K562 (cell line): ENCODE results near the gene CHD3. TPM values are rescaled to one million over a fixed set of nuclear protein-coding genes. Genes with fewer than 3 reads are reported as not detected.

Source experiments
- BHLHE40 ChIP-seq: IDR thresholded peaks from 2 replicates; pipeline ENCODE4 v1.6.1; 2011; ENCODE audit warnings: low read length, improper control_type of control experiment
- ILF3 ChIP-seq: fragments of 450-650 bp; IDR thresholded peaks from 2 replicates; pipeline ENCODE4 v1.6.1; 2018; ENCODE audit warnings: antibody characterized with exemption, mild to moderate bottlenecking, moderate library complexity, borderline replicate concordance
- MAZ ChIP-seq, 2 experiments: fragments of 450-650 bp in 1 of 2; sonication (generic) in 1 of 2; formaldehyde crosslinking; IDR thresholded peaks in 1 of 2; conservative IDR thresholded peaks in 1 of 2; 2 replicates each; pipeline versions ENCODE4 v1.4.0 to v1.5.0; 2020; ENCODE audit warnings: mild to moderate bottlenecking in 1 of 2, missing genetic modification reagents in 1 of 2
- POLR2A ChIP-seq: fragments of 450-650 bp; conservative IDR thresholded peaks from 2 replicates; pipeline ENCODE4 v1.6.1; 2016
- RAD51 ChIP-seq: fragments of 450-650 bp; IDR thresholded peaks from 2 replicates; pipeline ENCODE4 v1.7.1; 2016; ENCODE audit warnings: low read depth, mild to moderate bottlenecking, borderline replicate concordance
- ZNF232 ChIP-seq: sonication (generic); formaldehyde crosslinking; IDR thresholded peaks from 2 replicates; pipeline ENCODE4 v1.8.0; 2022; ENCODE audit warnings: mild to moderate bottlenecking, missing genetic modification reagents
- polyA plus RNA-seq, 8 experiments: library from polyadenylated mRNA; depleted of rRNA in 4 of 8; stranded (reverse) in 5 of 8; unstranded in 3 of 8; fragments of >200 nt; fragmentation: Nextera tagmentation in 2 of 8; fragmentation: Illumina TruSeq in 1 of 8; extraction: Ambion mirVana in 2 of 8; extraction: Trizol in 1 of 8; gene quantifications; 2 replicates each; pipeline versions ENCODE4 v1.2.1 to v1.2.3, GENCODE V29; 2011 to 2014; ENCODE audit warnings: inconsistent platforms in 1 of 8, missing spikeins in 1 of 8
- total RNA-seq, 7 experiments: library from RNA; depleted of rRNA in 6 of 7; stranded (reverse); fragments of >200 nt in 6 of 7; fragmentation: Illumina TruSeq in 2 of 7; extraction: Trizol in 2 of 7; gene quantifications; 2 replicates each; pipeline versions ENCODE4 v1.2.1 to v1.2.3, GENCODE V29; 2011 to 2021; ENCODE audit warnings: low replicate concordance in 1 of 7
- TF ChIP-seq, protein P1 (sequence below): sonication (generic); formaldehyde crosslinking; IDR thresholded peaks from 2 replicates; pipeline ENCODE4 v1.8.0; 2022; ENCODE audit warnings: mild to moderate bottlenecking, missing genetic modification reagents
- TF ChIP-seq, protein P2 (sequence below): fragments of 450-650 bp; IDR thresholded peaks from 2 replicates; pipeline ENCODE4 v1.6.1; 2016; ENCODE audit warnings: mild to moderate bottlenecking, moderate library complexity
- TF ChIP-seq, protein P3 (sequence below): sonication (generic); formaldehyde crosslinking; IDR thresholded peaks from 2 replicates; pipeline ENCODE4 v1.9.0; 2022; ENCODE audit warnings: mild to moderate bottlenecking, missing genetic modification reagents
- TF ChIP-seq, protein P4 (sequence below): fragments of 250-450 bp; sonication (Bioruptor Pico); IDR thresholded peaks from 2 replicates; pipeline ENCODE4 v1.5.0; 2020; ENCODE audit warnings: mild to moderate bottlenecking, borderline replicate concordance

CHD3 gene
- total and polyA plus RNA-seq, 9 of the 15 experiments (the other 6 are each of a cell fraction or from before 2014, with no cell fraction given) = 0.39 to 38.2 (median 21.2) TPM

DNA sequence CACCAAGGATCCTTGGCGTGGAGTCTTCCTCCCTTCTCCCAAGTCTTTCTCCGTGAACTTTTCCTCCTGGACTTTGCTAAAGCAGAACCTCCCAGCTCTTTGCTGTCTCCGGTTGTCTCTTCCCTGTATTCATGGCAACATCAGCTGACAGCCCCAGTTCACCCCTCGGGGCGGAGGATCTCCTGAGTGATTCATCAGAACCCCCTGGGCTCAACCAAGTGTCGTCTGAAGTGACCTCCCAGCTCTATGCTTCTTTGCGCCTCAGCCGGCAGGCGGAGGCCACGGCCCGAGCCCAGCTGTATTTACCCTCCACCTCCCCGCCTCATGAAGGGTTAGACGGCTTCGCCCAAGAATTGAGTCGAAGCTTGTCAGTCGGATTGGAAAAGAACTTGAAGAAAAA is 44.4 kb downstream of the CHD3 start (continued):
- TF ChIP-seq, protein P1, sequence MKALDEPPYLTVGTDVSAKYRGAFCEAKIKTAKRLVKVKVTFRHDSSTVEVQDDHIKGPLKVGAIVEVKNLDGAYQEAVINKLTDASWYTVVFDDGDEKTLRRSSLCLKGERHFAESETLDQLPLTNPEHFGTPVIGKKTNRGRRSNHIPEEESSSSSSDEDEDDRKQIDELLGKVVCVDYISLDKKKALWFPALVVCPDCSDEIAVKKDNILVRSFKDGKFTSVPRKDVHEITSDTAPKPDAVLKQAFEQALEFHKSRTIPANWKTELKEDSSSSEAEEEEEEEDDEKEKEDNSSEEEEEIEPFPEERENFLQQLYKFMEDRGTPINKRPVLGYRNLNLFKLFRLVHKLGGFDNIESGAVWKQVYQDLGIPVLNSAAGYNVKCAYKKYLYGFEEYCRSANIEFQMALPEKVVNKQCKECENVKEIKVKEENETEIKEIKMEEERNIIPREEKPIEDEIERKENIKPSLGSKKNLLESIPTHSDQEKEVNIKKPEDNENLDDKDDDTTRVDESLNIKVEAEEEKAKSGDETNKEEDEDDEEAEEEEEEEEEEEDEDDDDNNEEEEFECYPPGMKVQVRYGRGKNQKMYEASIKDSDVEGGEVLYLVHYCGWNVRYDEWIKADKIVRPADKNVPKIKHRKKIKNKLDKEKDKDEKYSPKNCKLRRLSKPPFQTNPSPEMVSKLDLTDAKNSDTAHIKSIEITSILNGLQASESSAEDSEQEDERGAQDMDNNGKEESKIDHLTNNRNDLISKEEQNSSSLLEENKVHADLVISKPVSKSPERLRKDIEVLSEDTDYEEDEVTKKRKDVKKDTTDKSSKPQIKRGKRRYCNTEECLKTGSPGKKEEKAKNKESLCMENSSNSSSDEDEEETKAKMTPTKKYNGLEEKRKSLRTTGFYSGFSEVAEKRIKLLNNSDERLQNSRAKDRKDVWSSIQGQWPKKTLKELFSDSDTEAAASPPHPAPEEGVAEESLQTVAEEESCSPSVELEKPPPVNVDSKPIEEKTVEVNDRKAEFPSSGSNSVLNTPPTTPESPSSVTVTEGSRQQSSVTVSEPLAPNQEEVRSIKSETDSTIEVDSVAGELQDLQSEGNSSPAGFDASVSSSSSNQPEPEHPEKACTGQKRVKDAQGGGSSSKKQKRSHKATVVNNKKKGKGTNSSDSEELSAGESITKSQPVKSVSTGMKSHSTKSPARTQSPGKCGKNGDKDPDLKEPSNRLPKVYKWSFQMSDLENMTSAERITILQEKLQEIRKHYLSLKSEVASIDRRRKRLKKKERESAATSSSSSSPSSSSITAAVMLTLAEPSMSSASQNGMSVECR (CRISPR knock-in tag) = no peak
- TF ChIP-seq, protein P2, sequence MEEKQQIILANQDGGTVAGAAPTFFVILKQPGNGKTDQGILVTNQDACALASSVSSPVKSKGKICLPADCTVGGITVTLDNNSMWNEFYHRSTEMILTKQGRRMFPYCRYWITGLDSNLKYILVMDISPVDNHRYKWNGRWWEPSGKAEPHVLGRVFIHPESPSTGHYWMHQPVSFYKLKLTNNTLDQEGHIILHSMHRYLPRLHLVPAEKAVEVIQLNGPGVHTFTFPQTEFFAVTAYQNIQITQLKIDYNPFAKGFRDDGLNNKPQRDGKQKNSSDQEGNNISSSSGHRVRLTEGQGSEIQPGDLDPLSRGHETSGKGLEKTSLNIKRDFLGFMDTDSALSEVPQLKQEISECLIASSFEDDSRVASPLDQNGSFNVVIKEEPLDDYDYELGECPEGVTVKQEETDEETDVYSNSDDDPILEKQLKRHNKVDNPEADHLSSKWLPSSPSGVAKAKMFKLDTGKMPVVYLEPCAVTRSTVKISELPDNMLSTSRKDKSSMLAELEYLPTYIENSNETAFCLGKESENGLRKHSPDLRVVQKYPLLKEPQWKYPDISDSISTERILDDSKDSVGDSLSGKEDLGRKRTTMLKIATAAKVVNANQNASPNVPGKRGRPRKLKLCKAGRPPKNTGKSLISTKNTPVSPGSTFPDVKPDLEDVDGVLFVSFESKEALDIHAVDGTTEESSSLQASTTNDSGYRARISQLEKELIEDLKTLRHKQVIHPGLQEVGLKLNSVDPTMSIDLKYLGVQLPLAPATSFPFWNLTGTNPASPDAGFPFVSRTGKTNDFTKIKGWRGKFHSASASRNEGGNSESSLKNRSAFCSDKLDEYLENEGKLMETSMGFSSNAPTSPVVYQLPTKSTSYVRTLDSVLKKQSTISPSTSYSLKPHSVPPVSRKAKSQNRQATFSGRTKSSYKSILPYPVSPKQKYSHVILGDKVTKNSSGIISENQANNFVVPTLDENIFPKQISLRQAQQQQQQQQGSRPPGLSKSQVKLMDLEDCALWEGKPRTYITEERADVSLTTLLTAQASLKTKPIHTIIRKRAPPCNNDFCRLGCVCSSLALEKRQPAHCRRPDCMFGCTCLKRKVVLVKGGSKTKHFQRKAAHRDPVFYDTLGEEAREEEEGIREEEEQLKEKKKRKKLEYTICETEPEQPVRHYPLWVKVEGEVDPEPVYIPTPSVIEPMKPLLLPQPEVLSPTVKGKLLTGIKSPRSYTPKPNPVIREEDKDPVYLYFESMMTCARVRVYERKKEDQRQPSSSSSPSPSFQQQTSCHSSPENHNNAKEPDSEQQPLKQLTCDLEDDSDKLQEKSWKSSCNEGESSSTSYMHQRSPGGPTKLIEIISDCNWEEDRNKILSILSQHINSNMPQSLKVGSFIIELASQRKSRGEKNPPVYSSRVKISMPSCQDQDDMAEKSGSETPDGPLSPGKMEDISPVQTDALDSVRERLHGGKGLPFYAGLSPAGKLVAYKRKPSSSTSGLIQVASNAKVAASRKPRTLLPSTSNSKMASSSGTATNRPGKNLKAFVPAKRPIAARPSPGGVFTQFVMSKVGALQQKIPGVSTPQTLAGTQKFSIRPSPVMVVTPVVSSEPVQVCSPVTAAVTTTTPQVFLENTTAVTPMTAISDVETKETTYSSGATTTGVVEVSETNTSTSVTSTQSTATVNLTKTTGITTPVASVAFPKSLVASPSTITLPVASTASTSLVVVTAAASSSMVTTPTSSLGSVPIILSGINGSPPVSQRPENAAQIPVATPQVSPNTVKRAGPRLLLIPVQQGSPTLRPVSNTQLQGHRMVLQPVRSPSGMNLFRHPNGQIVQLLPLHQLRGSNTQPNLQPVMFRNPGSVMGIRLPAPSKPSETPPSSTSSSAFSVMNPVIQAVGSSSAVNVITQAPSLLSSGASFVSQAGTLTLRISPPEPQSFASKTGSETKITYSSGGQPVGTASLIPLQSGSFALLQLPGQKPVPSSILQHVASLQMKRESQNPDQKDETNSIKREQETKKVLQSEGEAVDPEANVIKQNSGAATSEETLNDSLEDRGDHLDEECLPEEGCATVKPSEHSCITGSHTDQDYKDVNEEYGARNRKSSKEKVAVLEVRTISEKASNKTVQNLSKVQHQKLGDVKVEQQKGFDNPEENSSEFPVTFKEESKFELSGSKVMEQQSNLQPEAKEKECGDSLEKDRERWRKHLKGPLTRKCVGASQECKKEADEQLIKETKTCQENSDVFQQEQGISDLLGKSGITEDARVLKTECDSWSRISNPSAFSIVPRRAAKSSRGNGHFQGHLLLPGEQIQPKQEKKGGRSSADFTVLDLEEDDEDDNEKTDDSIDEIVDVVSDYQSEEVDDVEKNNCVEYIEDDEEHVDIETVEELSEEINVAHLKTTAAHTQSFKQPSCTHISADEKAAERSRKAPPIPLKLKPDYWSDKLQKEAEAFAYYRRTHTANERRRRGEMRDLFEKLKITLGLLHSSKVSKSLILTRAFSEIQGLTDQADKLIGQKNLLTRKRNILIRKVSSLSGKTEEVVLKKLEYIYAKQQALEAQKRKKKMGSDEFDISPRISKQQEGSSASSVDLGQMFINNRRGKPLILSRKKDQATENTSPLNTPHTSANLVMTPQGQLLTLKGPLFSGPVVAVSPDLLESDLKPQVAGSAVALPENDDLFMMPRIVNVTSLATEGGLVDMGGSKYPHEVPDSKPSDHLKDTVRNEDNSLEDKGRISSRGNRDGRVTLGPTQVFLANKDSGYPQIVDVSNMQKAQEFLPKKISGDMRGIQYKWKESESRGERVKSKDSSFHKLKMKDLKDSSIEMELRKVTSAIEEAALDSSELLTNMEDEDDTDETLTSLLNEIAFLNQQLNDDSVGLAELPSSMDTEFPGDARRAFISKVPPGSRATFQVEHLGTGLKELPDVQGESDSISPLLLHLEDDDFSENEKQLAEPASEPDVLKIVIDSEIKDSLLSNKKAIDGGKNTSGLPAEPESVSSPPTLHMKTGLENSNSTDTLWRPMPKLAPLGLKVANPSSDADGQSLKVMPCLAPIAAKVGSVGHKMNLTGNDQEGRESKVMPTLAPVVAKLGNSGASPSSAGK = peak; percentile 75
- TF ChIP-seq POLR2A = no peak
- no peak; a peak in 1 of 4 replicates for TF ChIP-seq MAZ (CRISPR knock-in tag; conservative IDR thresholded peaks at IDR 0.05 in 1 of 2, IDR thresholded peaks at IDR 0.05 in 1 of 2)
- no peak for TF ChIP-seq ZNF232
- TF ChIP-seq, protein P3, sequence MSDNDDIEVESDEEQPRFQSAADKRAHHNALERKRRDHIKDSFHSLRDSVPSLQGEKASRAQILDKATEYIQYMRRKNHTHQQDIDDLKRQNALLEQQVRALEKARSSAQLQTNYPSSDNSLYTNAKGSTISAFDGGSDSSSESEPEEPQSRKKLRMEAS = peak; percentile 46; the same call in 1 of the 2 replicates
- TF ChIP-seq ILF3 = no peak
- no peak for TF ChIP-seq RAD51
- TF ChIP-seq, protein P4, sequence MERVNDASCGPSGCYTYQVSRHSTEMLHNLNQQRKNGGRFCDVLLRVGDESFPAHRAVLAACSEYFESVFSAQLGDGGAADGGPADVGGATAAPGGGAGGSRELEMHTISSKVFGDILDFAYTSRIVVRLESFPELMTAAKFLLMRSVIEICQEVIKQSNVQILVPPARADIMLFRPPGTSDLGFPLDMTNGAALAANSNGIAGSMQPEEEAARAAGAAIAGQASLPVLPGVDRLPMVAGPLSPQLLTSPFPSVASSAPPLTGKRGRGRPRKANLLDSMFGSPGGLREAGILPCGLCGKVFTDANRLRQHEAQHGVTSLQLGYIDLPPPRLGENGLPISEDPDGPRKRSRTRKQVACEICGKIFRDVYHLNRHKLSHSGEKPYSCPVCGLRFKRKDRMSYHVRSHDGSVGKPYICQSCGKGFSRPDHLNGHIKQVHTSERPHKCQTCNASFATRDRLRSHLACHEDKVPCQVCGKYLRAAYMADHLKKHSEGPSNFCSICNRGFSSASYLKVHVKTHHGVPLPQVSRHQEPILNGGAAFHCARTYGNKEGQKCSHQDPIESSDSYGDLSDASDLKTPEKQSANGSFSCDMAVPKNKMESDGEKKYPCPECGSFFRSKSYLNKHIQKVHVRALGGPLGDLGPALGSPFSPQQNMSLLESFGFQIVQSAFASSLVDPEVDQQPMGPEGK = no peak
- peak; percentile 53; the same call in 1 of the 2 replicates for TF ChIP-seq BHLHE40
